Measurements from ENCODE around the gene KDM2B.

KDM2B gene

GRCh38 chr12:121525411-121525810 lies 55.4 kb downstream of the KDM2B start:
- DNase-seq = no peak

- no peak for DNase-seq
These were observed 56.5 kb downstream of the KDM2B start for GRCh38 chr12:121524196-121524916.

- DNase-seq = no peak
These were observed 57.1 kb downstream of the KDM2B start for GRCh38 chr12:121523741-121524140.

- DNase-seq = no peak
These were observed 57.9 kb downstream of the KDM2B start for GRCh38 chr12:121522971-121523370.

GRCh38 chr12:121520586-121521086 lies 60.2 kb downstream of the KDM2B start:
- no peak for DNase-seq

GRCh38 chr12:121520119-121520518 lies 60.7 kb downstream of the KDM2B start:
- DNase-seq = no peak

GRCh38 chr12:121519227-121519626 lies 61.6 kb downstream of the KDM2B start:
- DNase-seq = no peak

GRCh38 chr12:121518656-121519055 lies 62.2 kb downstream of the KDM2B start:
- no peak for DNase-seq

GRCh38 chr12:121516437-121517011 lies 64.3 kb downstream of the KDM2B start:
- no peak for DNase-seq

- DNase-seq = peak; percentile 11
These were observed 65.2 kb downstream of the KDM2B start for GRCh38 chr12:121515615-121516014.

- no peak for DNase-seq
These were observed 66.6 kb downstream of the KDM2B start for GRCh38 chr12:121514184-121514742.

- DNase-seq = peak; percentile 75
These were observed 67.2 kb downstream of the KDM2B start for GRCh38 chr12:121513464-121514183.

GRCh38 chr12:121512561-121512960 lies 68.3 kb downstream of the KDM2B start:
- DNase-seq = no peak

GRCh38 chr12:121511916-121512315 lies 68.9 kb downstream of the KDM2B start:
- DNase-seq = no peak

GRCh38 chr12:121509339-121509738 lies 71.5 kb downstream of the KDM2B start:
- no peak for DNase-seq

- no peak for DNase-seq
These were observed 72.3 kb downstream of the KDM2B start for GRCh38 chr12:121508533-121508932.

GRCh38 chr12:121507984-121508383 lies 72.8 kb downstream of the KDM2B start:
- no peak for DNase-seq

GRCh38 chr12:121507245-121507644 lies 73.6 kb downstream of the KDM2B start:
- DNase-seq = no peak

- DNase-seq = no peak
These were observed 75.3 kb downstream of the KDM2B start for GRCh38 chr12:121505513-121505912.

- DNase-seq = no peak
These were observed 76.3 kb downstream of the KDM2B start for GRCh38 chr12:121504505-121504904.

- DNase-seq = no peak
These were observed 77.4 kb downstream of the KDM2B start for GRCh38 chr12:121503395-121503794.

- no peak for DNase-seq
These were observed 78.9 kb downstream of the KDM2B start for GRCh38 chr12:121501946-121502345.

- DNase-seq = peak; percentile 35
These were observed 80.7 kb downstream of the KDM2B start for GRCh38 chr12:121499929-121500793.
